ENCODE results near the gene KLHL33.

KLHL33 gene

DNA sequence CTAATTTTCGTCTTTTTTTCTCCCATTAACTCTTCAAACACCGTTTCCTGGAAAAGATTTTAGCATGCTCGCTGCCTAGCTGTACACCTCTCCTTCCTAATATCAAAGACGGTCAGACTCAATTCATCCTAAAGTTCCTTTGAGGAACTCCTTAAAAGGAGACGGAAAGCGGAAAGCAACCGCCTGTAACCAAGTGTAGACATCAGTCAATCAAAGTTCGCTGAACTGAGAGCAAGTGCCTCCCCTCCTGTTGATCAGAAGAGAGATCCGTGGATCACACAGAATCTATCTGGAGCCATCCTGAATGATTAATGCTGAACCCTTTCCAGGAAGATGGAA is 22.3 kb downstream of the KLHL33 start:
- no peak overlapping the region for H2BK15ac ChIP-seq (ENCODE audit: low read length)
- H3K79me1 ChIP-seq (ENCODE audit: low read depth, low read length): no peaks in the 10 kb centered on the region
- H2AFZ ChIP-seq (ENCODE audit: low read length): peak overlapping the region; percentile 99
- no peak overlapping the region for H4K8ac ChIP-seq (ENCODE audit: low read depth, low read length)
- H3K23ac ChIP-seq (ENCODE audit: low read depth, low read length, poor library complexity): no peak overlapping the region
- H2BK5ac ChIP-seq (ENCODE audit: low read length): no peak overlapping the region
- H3K9me3 ChIP-seq (replicated peaks in 1 of 2; ENCODE audit: control insufficient read depth in 2 of 2, insufficient read depth in 1 of 2, low read depth in 1 of 2, low read length in 2 of 2): no peaks in the 10 kb centered on the region
- peak overlapping the region; percentile 86 to 89 for H3K4me3 ChIP-seq (ENCODE audit: low read length in 2 of 2)
- H3K4me2 ChIP-seq (ENCODE audit: insufficient read depth, low read length, poor library complexity, severe bottlenecking): peak overlapping the region; percentile 69
- H3K9ac ChIP-seq (ENCODE audit: low read depth, low read length, poor library complexity): no peak overlapping the region
- H3K18ac ChIP-seq (ENCODE audit: low read length): no peak overlapping the region
- WGBS, 2 donors (ENCODE audit: extremely low coverage in 2 of 2, insufficient read length in 2 of 2, insufficient replicate concordance in 1 of 2): no CpG with 5 or more reads among the region's 9 CpGs
- no peak overlapping the region for H3K4ac ChIP-seq (ENCODE audit: low read length)
- DNase-seq (ENCODE audit: low spot score): no peak
- no peak overlapping the region for H4K91ac ChIP-seq (ENCODE audit: low read depth, low read length, poor library complexity)
- no peak overlapping the region for H3K14ac ChIP-seq (ENCODE audit: low read length)
- no peaks in the 10 kb centered on the region for H3K36me3 ChIP-seq (replicated peaks in 1 of 2; ENCODE audit: control insufficient read depth in 2 of 2, insufficient read depth in 2 of 2, low read length in 2 of 2)
- no peak overlapping the region for H2AK5ac ChIP-seq (ENCODE audit: low read depth, low read length)
- H3K27me3 ChIP-seq (ENCODE audit: control insufficient read depth in 3 of 3, insufficient read depth in 3 of 3, low read depth in 1 of 3, low read length in 3 of 3): peaks cover 0 to 3% (median 0%) of the 10 kb centered on the region in 3 experiments
- no peak overlapping the region for H2BK12ac ChIP-seq (ENCODE audit: low read length)
- no peak overlapping the region for H3K27ac ChIP-seq (replicated peaks; ENCODE audit: low read length)
- peaks cover 0 to 2% of the 10 kb centered on the region in 2 donors for H3K4me1 ChIP-seq (ENCODE audit: control insufficient read depth in 2 of 2, insufficient read depth in 1 of 2, low read depth in 1 of 2, low read length in 2 of 2)
- no peak overlapping the region for H2BK120ac ChIP-seq (ENCODE audit: low read depth, low read length)

DNA sequence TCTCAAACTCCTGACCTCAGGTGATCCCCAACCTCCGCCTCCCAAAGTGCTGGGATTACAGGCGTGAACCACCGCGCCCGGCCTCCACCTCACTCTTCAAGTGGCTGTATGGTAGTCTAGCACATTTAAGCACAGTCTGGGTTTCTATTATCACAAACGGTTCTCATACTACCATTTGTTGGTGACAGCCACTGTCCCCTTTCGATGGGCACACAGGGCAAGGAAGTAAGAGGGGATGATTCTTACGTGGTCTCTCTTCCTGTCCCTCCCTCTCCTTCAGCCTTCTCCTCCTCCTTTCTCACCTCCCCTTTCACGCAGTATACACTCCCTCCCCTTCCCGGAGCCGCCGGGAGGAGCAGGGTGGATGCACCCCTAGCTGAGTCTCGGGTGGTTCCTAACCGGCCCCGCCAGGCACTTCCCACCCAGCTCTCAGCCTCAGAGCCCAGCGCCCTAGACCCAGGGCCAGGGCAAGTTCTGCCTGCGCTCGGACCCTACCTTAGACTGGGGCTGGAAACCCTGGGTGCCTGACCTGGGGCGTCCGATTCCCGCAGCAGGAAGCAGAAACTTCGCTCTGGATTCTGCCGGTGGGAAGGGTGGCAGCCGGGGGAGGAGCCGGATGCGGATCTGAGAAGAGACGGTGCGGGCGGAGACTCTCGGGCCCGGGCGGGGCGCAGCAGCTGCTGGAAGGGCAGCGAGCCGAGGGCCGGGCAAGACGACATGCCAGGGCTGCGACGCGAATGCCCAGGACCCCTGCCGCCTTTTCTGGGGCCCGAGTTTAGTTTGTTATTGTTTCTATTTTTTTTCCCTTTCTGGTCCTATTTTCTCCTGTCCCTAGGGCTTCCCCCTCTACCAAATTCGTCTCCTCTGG is 22.9 kb downstream of the KLHL33 start, which contains the start of gene TEP1:
Gene TEP1 (minus strand): TSS at position 626 of the 868 bp plus-strand sequence. CDS start 5,062 bp downstream, outside the sequence.
- peak within 1 kb of the TSS; percentile 54 for H2BK15ac ChIP-seq (ENCODE audit: low read length)
- no peaks in the 10 kb centered on the region for H3K79me1 ChIP-seq (ENCODE audit: low read depth, low read length)
- H4K8ac ChIP-seq (ENCODE audit: low read depth, low read length): no peak within 1 kb of the TSS
- H2AK5ac ChIP-seq (ENCODE audit: low read depth, low read length): no peak within 1 kb of the TSS
- DNase-seq (ENCODE audit: low spot score): peak; percentile 67
- no CpG with 5 or more reads among the region's 43 CpGs for WGBS, 2 donors (ENCODE audit: extremely low coverage in 2 of 2, insufficient read length in 2 of 2, insufficient replicate concordance in 1 of 2)
- no peaks in the 10 kb centered on the region for H3K27me3 ChIP-seq (ENCODE audit: control insufficient read depth in 3 of 3, insufficient read depth in 3 of 3, low read depth in 1 of 3, low read length in 3 of 3)
- peaks cover under 1 to 4% of the 10 kb centered on the region in 2 donors for H3K36me3 ChIP-seq (replicated peaks in 1 of 2; ENCODE audit: control insufficient read depth in 2 of 2, insufficient read depth in 2 of 2, low read length in 2 of 2)
- no peak within 1 kb of the TSS for H3K14ac ChIP-seq (ENCODE audit: low read length)
- peak within 1 kb of the TSS; percentile 62 for H3K27ac ChIP-seq (replicated peaks; ENCODE audit: low read length)
- H2BK120ac ChIP-seq (ENCODE audit: low read depth, low read length): no peak within 1 kb of the TSS
- H2BK5ac ChIP-seq (ENCODE audit: low read length): peak within 1 kb of the TSS; percentile 62
- H2AFZ ChIP-seq (ENCODE audit: low read length): peak within 1 kb of the TSS; percentile 99
- H3K9ac ChIP-seq (ENCODE audit: low read depth, low read length, poor library complexity): peak within 1 kb of the TSS; percentile 89
- peak within 1 kb of the TSS; percentile 69 for H2BK12ac ChIP-seq (ENCODE audit: low read length)
- no peak within 1 kb of the TSS for H3K4ac ChIP-seq (ENCODE audit: low read length)
- peak within 1 kb of the TSS; percentile 98 for H3K23ac ChIP-seq (ENCODE audit: low read depth, low read length, poor library complexity)
- H4K91ac ChIP-seq (ENCODE audit: low read depth, low read length, poor library complexity): no peak within 1 kb of the TSS
- peaks cover 0 to 2% of the 10 kb centered on the region in 2 donors for H3K4me1 ChIP-seq (ENCODE audit: control insufficient read depth in 2 of 2, insufficient read depth in 1 of 2, low read depth in 1 of 2, low read length in 2 of 2)
- peak within 1 kb of the TSS; percentile 69 for H3K4me2 ChIP-seq (ENCODE audit: insufficient read depth, low read length, poor library complexity, severe bottlenecking)
- peak within 1 kb of the TSS; percentile 86 to 89 for H3K4me3 ChIP-seq (ENCODE audit: low read length in 2 of 2)
- peak within 1 kb of the TSS; percentile 97 for H3K18ac ChIP-seq (ENCODE audit: low read length)
- no peaks in the 10 kb centered on the region for H3K9me3 ChIP-seq (replicated peaks in 1 of 2; ENCODE audit: control insufficient read depth in 2 of 2, insufficient read depth in 1 of 2, low read depth in 1 of 2, low read length in 2 of 2)

DNA sequence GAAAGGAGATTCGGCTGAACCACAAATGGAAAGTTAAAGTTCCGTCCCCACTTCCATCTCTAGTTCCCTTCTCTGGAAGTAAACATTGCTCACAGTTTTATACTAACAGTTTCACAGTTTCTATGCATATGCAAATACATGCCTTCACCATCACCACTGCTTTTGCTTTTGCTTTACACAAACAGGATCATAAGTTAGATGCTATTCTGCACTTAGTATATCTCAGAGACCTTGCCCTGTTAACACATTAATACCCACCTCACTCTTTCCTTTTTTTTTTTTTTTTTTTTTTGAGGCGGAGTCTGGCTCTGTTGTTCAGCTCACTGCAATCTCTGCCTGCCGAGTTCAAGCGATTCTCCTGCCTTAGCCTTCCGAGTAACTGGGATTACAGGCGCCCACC is 23.6 kb downstream of the KLHL33 start:
- Histone ChIP-seq H2AFZ (ENCODE audit: low read length) (peak overlapping the region; percentile 99), H2BK5ac (ENCODE audit: low read length) (no peak overlapping the region), H3K27me3 (ENCODE audit: control insufficient read depth in 3 of 3, insufficient read depth in 3 of 3, low read depth in 1 of 3, low read length in 3 of 3) (no peaks in the 10 kb centered on the region), H3K4ac (ENCODE audit: low read length) (no peak overlapping the region), H3K4me3 (ENCODE audit: low read length in 2 of 2) (peak overlapping the region; percentile 86 to 89), H2BK12ac (ENCODE audit: low read length) (no peak overlapping the region), H3K4me1 (ENCODE audit: control insufficient read depth in 2 of 2, insufficient read depth in 1 of 2, low read depth in 1 of 2, low read length in 2 of 2) (peaks cover 0 to 2% of the 10 kb centered on the region in 2 donors), H4K91ac (ENCODE audit: low read depth, low read length, poor library complexity) (no peak overlapping the region), H3K36me3 (replicated peaks in 1 of 2; ENCODE audit: control insufficient read depth in 2 of 2, insufficient read depth in 2 of 2, low read length in 2 of 2) (peaks cover 3 to 10% of the 10 kb centered on the region in 2 donors), H3K4me2 (ENCODE audit: insufficient read depth, low read length, poor library complexity, severe bottlenecking) (peak overlapping the region; percentile 69), H3K9me3 (replicated peaks in 1 of 2; ENCODE audit: control insufficient read depth in 2 of 2, insufficient read depth in 1 of 2, low read depth in 1 of 2, low read length in 2 of 2) (no peaks in the 10 kb centered on the region), H3K79me1 (ENCODE audit: low read depth, low read length) (no peaks in the 10 kb centered on the region), H4K8ac (ENCODE audit: low read depth, low read length) (no peak overlapping the region), H2AK5ac (ENCODE audit: low read depth, low read length) (no peak overlapping the region), H3K14ac (ENCODE audit: low read length) (no peak overlapping the region), H3K9ac (ENCODE audit: low read depth, low read length, poor library complexity) (no peak overlapping the region), H3K18ac (ENCODE audit: low read length) (no peak overlapping the region), H2BK15ac (ENCODE audit: low read length) (no peak overlapping the region), H3K23ac (ENCODE audit: low read depth, low read length, poor library complexity) (no peak overlapping the region), H2BK120ac (ENCODE audit: low read depth, low read length) (no peak overlapping the region), H3K27ac (replicated peaks; ENCODE audit: low read length) (no peak overlapping the region)
- no peak for DNase-seq (ENCODE audit: low spot score)
- no CpG with 5 or more reads among the region's 7 CpGs for WGBS, 2 donors (ENCODE audit: extremely low coverage in 2 of 2, insufficient read length in 2 of 2, insufficient replicate concordance in 1 of 2)

DNA sequence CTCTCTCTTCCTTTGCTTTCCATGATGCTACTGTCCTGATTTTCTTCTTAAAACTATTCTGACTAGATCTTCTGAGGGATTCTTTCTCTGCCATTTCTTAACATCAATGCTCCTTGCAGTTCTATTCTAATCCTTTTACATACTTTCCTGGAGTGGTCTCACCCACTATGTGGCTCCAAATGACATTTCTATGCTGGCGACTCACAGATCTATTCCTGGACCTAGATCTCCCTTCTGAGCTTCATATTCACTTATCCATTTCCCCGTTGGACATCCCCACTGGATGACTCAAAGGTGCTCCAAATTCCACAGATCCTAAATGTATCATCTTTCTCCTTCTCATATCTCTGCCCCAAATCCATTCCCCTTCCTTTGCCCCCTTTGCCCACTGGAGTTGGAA is 26.7 kb downstream of the KLHL33 start:
- Histone ChIP-seq H2AFZ (ENCODE audit: low read length) (no peak overlapping the region), H2BK120ac (ENCODE audit: low read depth, low read length) (no peak overlapping the region), H3K4me2 (ENCODE audit: insufficient read depth, low read length, poor library complexity, severe bottlenecking) (no peak overlapping the region), H3K4ac (ENCODE audit: low read length) (no peak overlapping the region), H3K14ac (ENCODE audit: low read length) (no peak overlapping the region), H2BK5ac (ENCODE audit: low read length) (no peak overlapping the region), H4K91ac (ENCODE audit: low read depth, low read length, poor library complexity) (no peak overlapping the region), H3K27me3 (ENCODE audit: control insufficient read depth in 3 of 3, insufficient read depth in 3 of 3, low read depth in 1 of 3, low read length in 3 of 3) (no peaks in the 10 kb centered on the region), H3K9me3 (replicated peaks in 1 of 2; ENCODE audit: control insufficient read depth in 2 of 2, insufficient read depth in 1 of 2, low read depth in 1 of 2, low read length in 2 of 2) (no peaks in the 10 kb centered on the region), H2AK5ac (ENCODE audit: low read depth, low read length) (no peak overlapping the region), H3K23ac (ENCODE audit: low read depth, low read length, poor library complexity) (no peak overlapping the region), H3K36me3 (replicated peaks in 1 of 2; ENCODE audit: control insufficient read depth in 2 of 2, insufficient read depth in 2 of 2, low read length in 2 of 2) (peaks cover 8 to 38% of the 10 kb centered on the region in 2 donors), H3K4me3 (ENCODE audit: low read length in 2 of 2) (no peak overlapping the region), H3K18ac (ENCODE audit: low read length) (no peak overlapping the region), H3K4me1 (ENCODE audit: control insufficient read depth in 2 of 2, insufficient read depth in 1 of 2, low read depth in 1 of 2, low read length in 2 of 2) (no peaks in the 10 kb centered on the region), H3K9ac (ENCODE audit: low read depth, low read length, poor library complexity) (no peak overlapping the region), H3K27ac (replicated peaks; ENCODE audit: low read length) (no peak overlapping the region), H4K8ac (ENCODE audit: low read depth, low read length) (no peak overlapping the region), H2BK15ac (ENCODE audit: low read length) (no peak overlapping the region), H3K79me1 (ENCODE audit: low read depth, low read length) (no peaks in the 10 kb centered on the region), H2BK12ac (ENCODE audit: low read length) (no peak overlapping the region)
- no peak for DNase-seq (ENCODE audit: low spot score)
- no CpG with 5 or more reads among the region's 2 CpGs for WGBS, 2 donors (ENCODE audit: extremely low coverage in 2 of 2, insufficient read length in 2 of 2, insufficient replicate concordance in 1 of 2)

All from neuronal stem cell (in vitro differentiated cells).